Effector memory CD4-positive, alpha-beta T cell (primary cell): ENCODE data around the gene TMEM183A.

Experiments used
- DNase-seq, 3 donors: peaks; one replicate each; pipeline ENCODE4 v3.0.0-alpha.2; 2020
- H3K27ac ChIP-seq: 2 replicates; pipeline ENCODE4 v1.7.0; 2013; ENCODE audit warnings: mild to moderate bottlenecking, low read length, moderate library complexity; ENCODE audit not compliant: insufficient read depth, poor library complexity, severe bottlenecking
- H3K27me3 ChIP-seq: replicated peaks from 2 replicates; pipeline ENCODE4 v1.7.0; 2013; ENCODE audit warnings: mild to moderate bottlenecking, low read length; ENCODE audit not compliant: insufficient read depth, control insufficient read depth, poor library complexity, severe bottlenecking
- H3K36me3 ChIP-seq: 2 replicates; pipeline ENCODE4 v1.7.0; 2013; ENCODE audit warnings: mild to moderate bottlenecking, low read length, moderate library complexity; ENCODE audit not compliant: control insufficient read depth, insufficient read depth
- H3K4me1 ChIP-seq: 2 replicates; pipeline ENCODE4 v1.7.0; 2013; ENCODE audit warnings: low read length, mild to moderate bottlenecking; ENCODE audit not compliant: control insufficient read depth, insufficient read depth, poor library complexity, severe bottlenecking
- H3K4me3 ChIP-seq: 2 replicates; pipeline ENCODE4 v1.7.0; 2013; ENCODE audit warnings: low read length, low read depth, mild to moderate bottlenecking; ENCODE audit not compliant: insufficient read depth, poor library complexity, severe bottlenecking
- H3K9me3 ChIP-seq: 2 replicates; pipeline ENCODE4 v1.7.0; 2013; ENCODE audit warnings: mild to moderate bottlenecking, low read length, moderate library complexity; ENCODE audit not compliant: control insufficient read depth

The TMEM183A gene

DNA sequence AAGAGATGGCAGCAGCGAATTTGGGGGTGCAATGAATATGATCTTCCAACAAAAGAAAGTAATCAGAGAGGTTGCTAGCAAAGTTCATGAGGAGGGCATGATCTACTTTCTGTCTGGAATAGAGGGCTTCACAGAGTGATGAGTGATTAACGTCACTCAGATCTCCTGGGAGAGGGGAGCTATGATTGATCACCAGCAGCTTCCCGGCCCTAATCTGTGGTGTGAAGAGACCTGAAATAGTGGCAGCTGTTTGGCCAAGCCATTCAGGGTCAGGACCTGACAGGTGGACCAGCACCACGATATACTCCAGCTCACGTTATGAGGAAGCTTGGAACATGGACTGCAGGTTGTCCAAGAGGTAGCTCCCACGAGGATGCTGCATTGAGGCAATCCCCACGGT lies 19.9 kb upstream of the TMEM183A start:
- no peak for DNase-seq
- Histone ChIP-seq H3K27ac (no peak overlapping the region), H3K4me1 (no peaks in the 10 kb centered on the region), H3K9me3 (no peaks in the 10 kb centered on the region), H3K36me3 (no peaks in the 10 kb centered on the region), H3K27me3 (no peaks in the 10 kb centered on the region), H3K4me3 (no peak overlapping the region)

DNA sequence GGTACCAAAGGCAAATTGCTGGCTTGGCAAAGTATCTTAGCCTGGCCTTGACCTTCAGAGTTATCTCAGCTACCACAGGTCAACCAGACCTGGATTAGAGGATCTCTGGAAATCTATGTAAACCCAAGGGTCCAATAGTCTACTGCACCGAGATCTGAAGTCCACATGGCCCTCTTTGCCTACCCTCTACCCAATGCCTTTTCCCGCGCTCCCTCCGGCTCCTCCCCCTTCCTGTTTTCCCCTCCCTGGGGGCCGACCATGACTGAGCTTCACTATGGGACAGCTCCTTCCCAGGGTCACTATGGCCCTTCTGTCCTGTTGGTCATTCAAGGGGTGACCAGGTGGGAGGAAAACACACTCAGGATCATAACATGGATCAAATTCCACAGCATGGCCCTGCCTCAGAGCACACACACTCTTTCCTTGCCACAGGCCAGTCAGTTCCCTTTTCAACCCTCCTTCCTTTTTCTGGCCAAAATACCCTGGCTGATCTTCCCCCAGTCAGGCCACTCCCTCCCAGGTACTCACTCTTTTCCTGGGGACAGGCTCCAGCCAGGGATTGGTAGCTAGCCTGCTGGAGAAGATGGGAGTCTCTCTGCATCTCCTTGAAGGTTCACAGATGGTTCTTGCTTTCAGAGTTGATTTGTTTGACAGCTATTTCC lies 19.1 kb upstream of the TMEM183A start:
- DNase-seq = no peak
- H3K9me3 ChIP-seq = no peaks in the 10 kb centered on the region

DNA sequence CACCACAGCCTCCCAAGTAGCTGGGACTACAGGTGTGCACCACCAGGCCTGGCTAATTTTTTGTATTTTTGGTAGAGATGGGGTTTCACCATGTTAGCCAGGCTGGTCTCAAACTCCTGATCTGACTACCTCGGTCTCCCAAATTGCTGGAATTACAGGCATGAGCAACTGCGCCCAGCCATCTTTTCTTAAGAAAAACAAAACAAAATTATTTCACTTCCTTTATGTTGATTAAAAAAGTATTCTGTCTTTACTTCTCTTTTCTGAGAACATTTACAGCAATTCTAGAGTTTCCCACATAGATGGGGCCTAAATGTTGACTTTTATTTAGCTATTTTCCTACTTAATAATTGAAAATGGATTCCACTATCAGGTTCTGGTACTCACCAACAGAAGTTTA lies 17.3 kb upstream of the TMEM183A start:
- H3K4me1 ChIP-seq = no peaks in the 10 kb centered on the region
- no peaks in the 10 kb centered on the region for H3K9me3 ChIP-seq
- no peak for DNase-seq
- no peak overlapping the region for H3K27ac ChIP-seq
- H3K36me3 ChIP-seq = no peaks in the 10 kb centered on the region
- no peak overlapping the region for H3K4me3 ChIP-seq
- H3K27me3 ChIP-seq = no peaks in the 10 kb centered on the region

More for the DNA sequence above, 19.1 kb upstream of the TMEM183A start:
- H3K27me3 ChIP-seq = no peaks in the 10 kb centered on the region
- H3K4me3 ChIP-seq = no peak overlapping the region
- no peaks in the 10 kb centered on the region for H3K4me1 ChIP-seq
- no peak overlapping the region for H3K27ac ChIP-seq
- no peaks in the 10 kb centered on the region for H3K36me3 ChIP-seq

DNA sequence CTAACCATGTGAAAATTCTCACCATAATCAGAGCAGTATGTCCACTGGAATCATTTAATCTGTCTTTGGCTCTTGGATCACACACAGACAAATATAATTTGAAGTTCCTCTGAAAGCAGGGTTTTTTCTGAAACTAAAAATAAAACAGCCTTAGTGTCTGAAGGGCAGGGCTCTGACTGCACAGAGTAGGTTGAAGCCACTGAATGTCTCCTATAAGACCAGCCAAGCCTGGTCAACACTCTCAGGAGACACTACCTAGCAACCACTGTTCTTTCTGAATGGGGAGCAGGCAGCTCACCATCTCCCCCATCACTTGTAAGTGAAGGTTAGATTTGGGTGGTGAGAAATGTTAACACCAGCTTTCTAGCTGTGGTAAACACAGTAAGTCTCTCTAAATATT lies 16.1 kb upstream of the TMEM183A start:
- Histone ChIP-seq H3K27ac (no peak overlapping the region), H3K27me3 (no peaks in the 10 kb centered on the region), H3K36me3 (no peaks in the 10 kb centered on the region), H3K9me3 (no peaks in the 10 kb centered on the region), H3K4me1 (no peaks in the 10 kb centered on the region), H3K4me3 (no peak overlapping the region)
- DNase-seq = no peak

DNA sequence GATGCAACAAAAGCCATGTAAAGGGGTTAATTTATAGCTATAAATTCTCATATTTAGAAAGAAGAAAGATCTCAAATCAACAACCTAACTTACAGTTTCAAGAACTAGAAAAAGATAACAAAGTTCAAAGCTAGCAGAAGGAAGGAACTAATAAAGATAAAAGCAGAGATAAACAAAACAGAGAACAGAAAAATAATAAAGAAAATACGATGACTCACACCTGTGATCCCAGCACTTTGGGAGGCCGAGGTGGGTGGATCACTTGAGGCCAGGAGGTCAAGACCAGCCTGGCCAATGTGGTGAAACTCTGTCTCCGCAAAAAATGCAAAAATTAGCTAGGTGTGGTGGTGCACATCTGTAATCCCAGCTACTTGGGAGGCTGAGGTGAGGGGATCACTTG lies 12.4 kb upstream of the TMEM183A start:
- Histone ChIP-seq H3K36me3 (no peaks in the 10 kb centered on the region), H3K9me3 (no peaks in the 10 kb centered on the region), H3K27me3 (no peaks in the 10 kb centered on the region), H3K4me1 (no peaks in the 10 kb centered on the region), H3K4me3 (no peak overlapping the region), H3K27ac (no peak overlapping the region)
- DNase-seq = no peak

DNA sequence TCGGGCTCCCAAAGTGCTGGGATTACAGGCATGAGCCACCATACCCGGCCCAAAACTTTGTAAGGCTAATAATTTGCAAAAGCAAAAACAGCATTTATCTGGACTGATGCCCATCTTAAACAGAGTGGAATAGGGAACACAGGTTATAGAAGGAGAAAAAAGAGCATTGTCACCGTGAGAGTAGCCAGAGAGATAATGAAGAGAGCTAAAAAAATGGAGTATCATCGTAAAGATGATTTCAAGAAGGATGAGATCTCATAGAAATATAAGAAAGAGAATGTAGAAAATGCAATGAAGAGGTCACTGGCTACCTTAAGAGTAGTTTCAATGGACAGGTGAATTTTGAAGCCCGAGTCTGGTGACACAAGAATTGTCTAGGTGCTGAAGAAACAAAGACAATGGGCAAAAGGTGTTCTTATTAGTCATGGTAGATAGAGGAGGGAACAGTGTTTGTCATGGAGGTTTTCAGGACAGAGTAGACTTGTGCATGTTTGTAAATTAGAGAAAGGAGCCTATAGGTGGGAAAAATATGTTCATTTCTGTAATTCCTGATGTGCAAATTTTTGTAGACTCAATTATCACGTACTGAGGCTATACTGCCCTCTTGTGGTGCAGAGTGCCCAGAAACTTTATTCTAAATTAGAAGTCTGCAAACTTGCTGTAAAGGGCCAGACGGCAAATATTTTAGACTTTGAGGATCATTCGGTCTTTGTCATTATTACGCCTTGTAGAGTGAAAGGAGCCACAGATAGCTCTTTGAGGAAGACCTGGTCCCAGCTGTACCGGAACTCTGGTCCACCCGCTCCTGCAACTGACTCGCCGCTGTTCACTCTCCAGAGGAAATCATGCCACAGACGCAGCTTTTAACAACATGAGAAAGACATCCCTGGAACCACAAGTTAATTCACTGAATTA lies 8.1 kb upstream of the TMEM183A start:
- Histone ChIP-seq H3K9me3 (no peaks in the 10 kb centered on the region), H3K4me1 (no peaks in the 10 kb centered on the region), H3K27ac (no peak overlapping the region), H3K36me3 (no peaks in the 10 kb centered on the region), H3K4me3 (no peak overlapping the region), H3K27me3 (no peaks in the 10 kb centered on the region)
- DNase-seq = peak; percentile 16 to 50 (median 20)

DNA sequence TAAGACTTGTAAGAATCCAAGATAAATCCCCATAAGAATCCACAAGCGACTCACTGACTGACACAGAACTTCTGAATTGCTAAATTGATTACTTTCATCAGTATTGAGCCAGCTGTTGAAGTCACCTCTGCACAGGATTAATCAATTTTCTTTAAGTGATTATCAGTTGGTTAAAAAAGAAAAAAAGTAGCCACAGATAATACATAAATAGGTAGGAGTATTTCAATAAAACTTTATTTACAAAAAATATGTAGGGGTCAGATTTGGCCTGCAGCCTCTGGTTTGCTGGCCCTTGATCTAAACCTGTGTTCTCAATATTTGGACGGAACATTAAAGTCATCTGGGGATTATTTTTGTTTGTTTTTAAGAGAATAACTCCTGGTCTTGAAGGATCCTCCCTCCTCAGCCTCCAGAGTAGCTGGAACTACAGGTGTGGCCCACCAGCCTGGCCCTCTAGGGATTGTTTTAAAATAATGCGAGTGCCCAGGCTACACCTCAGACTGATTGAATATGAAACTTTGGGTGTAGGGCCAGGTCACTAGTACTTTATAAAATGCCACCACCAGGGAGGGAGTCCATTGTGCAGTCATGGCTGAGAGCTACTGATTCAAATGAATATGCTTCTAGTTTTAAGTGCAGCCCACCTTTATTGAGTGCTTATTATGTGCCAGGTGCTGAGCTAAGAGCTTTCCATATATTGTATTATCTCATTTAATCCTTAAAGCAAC lies 6.8 kb upstream of the TMEM183A start:
- Histone ChIP-seq H3K9me3 (no peaks in the 10 kb centered on the region), H3K4me1 (no peaks in the 10 kb centered on the region), H3K27me3 (no peaks in the 10 kb centered on the region), H3K27ac (no peak overlapping the region), H3K36me3 (no peaks in the 10 kb centered on the region), H3K4me3 (no peak overlapping the region)
- no peak for DNase-seq

DNA sequence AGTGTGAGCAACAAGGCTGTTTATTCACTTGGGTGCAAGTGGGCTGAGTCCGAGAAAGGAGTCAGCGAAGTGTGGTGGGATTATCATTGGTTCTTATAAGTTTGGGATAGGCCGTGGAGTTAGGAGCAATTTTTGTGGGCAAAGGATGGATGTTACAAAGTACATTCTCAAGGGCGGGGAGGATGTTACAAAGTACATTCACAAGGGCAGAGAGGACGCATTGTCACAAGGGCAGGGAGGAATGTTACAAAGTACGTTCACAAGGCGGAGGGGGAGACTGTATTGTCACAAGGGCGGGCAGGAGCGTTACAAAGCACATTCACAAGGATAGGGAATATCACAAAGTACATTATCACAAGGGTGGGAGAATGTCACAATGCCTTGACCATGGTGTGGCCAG lies 5.2 kb upstream of the TMEM183A start:
- H3K27me3 ChIP-seq = no peaks in the 10 kb centered on the region
- H3K4me1 ChIP-seq = no peaks in the 10 kb centered on the region
- H3K27ac ChIP-seq = no peak overlapping the region
- H3K4me3 ChIP-seq = no peak overlapping the region
- DNase-seq = no peak
- no peaks in the 10 kb centered on the region for H3K36me3 ChIP-seq
- no peaks in the 10 kb centered on the region for H3K9me3 ChIP-seq

DNA sequence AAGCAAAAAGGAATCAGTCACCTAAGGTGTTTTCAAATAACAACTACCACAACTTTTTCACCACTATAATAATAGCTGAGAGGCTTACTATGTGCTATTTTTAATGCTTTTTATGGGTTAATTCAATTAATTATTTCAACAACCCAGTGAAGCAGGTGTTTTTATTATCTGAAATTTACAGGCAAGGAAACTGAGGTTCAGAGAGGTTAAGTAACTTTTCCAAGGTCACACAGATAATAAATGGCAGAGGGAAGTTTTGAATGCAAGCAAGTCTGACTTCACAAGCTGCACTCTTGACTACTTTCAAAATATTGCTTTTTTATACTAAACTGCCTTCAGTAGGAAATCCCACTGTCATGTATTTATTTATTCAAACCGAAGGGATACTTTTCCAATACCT lies 4.2 kb upstream of the TMEM183A start:
- no peaks in the 10 kb centered on the region for H3K4me1 ChIP-seq
- H3K4me3 ChIP-seq = no peak overlapping the region
- DNase-seq = no peak
- H3K27ac ChIP-seq = no peak overlapping the region
- no peaks in the 10 kb centered on the region for H3K27me3 ChIP-seq
- no peaks in the 10 kb centered on the region for H3K9me3 ChIP-seq
- H3K36me3 ChIP-seq = no peaks in the 10 kb centered on the region
